COLO829 (cell line): ENCODE results near the gene TNS3.

ENCODE experiments used
- DNase-seq: peaks from one replicate; pipeline ENCODE4 v3.0.0; 2012; ENCODE audit warnings: low spot score

The TNS3 gene

GRCh38 chr7:47303695-47304453, 278.0 kb downstream of the TNS3 start:
- DNase-seq: no peak

GRCh38 chr7:47303014-47303694, 278.8 kb downstream of the TNS3 start:
- DNase-seq: no peak

GRCh38 chr7:47302560-47302959, 279.4 kb downstream of the TNS3 start:
- no peak for DNase-seq

- no peak for DNase-seq
Measured at GRCh38 chr7:47301657-47302295, 280.1 kb downstream of the TNS3 start.

- DNase-seq: no peak
Measured at GRCh38 chr7:47301105-47301477, 280.8 kb downstream of the TNS3 start.

GRCh38 chr7:47300472-47301104, 281.3 kb downstream of the TNS3 start:
- DNase-seq: peak; percentile 99

- DNase-seq: no peak
Measured at GRCh38 chr7:47299496-47299895, 282.4 kb downstream of the TNS3 start.

- DNase-seq: no peak
Measured at GRCh38 chr7:47298636-47299035, 283.3 kb downstream of the TNS3 start.

GRCh38 chr7:47297120-47297519, 284.8 kb downstream of the TNS3 start:
- DNase-seq: no peak

GRCh38 chr7:47295606-47296005, 286.3 kb downstream of the TNS3 start:
- DNase-seq: no peak

GRCh38 chr7:47294556-47295222, 287.2 kb downstream of the TNS3 start:
- DNase-seq: no peak

- no peak for DNase-seq
Measured at GRCh38 chr7:47293884-47294555, 287.9 kb downstream of the TNS3 start.

GRCh38 chr7:47292832-47293309, 289.0 kb downstream of the TNS3 start:
- no peak for DNase-seq

GRCh38 chr7:47291461-47292081, 290.3 kb downstream of the TNS3 start:
- DNase-seq: peak; percentile 79

- no peak for DNase-seq
Measured at GRCh38 chr7:47290867-47291266, 291.0 kb downstream of the TNS3 start.

GRCh38 chr7:47290466-47290865, 291.4 kb downstream of the TNS3 start:
- DNase-seq: no peak

GRCh38 chr7:47288060-47288459, 293.9 kb downstream of the TNS3 start:
- no peak for DNase-seq

- no peak for DNase-seq
Measured at GRCh38 chr7:47285860-47286491, 295.9 kb downstream of the TNS3 start.

GRCh38 chr7:47284691-47285635, 296.9 kb downstream of the TNS3 start:
- no peak for DNase-seq
